ENCODE results near the gene RBP3. TPM values are rescaled to one million over a fixed set of nuclear protein-coding genes. Genes with fewer than 3 reads are reported as not detected.

The RBP3 gene
- total RNA-seq, 1 experiment from 2014 or later: not detected

GRCh38 chr10:47335906-47336305 is 12.3 kb upstream of the RBP3 start:
- no peak overlapping the region for H3K4me3 Mint-ChIP-seq
- no peaks in the 10 kb centered on the region for H3K36me3 Mint-ChIP-seq (ENCODE audit: insufficient read depth in 1 of 3, low read depth in 3 of 3)
- no peak for TF ChIP-seq CTCF (conservative IDR thresholded peaks at IDR 0.05)
- no peak overlapping the region for H3K14ac ChIP-seq (ENCODE audit: insufficient read depth, low read length)
- H3K79me2 ChIP-seq (ENCODE audit: insufficient read depth, low read length): no peaks in the 10 kb centered on the region
- H3K4me1 Mint-ChIP-seq: peaks cover 3 to 5% of the 10 kb centered on the region in 2 experiments; a peak in 3 of 4 replicates
- H3K23me2 ChIP-seq (ENCODE audit: insufficient read length, low read depth, low read length, poor library complexity, severe bottlenecking): no peaks in the 10 kb centered on the region
- H3K27me3 Mint-ChIP-seq (ENCODE audit: low read depth): no peaks in the 10 kb centered on the region
- no peak overlapping the region for H2BK15ac ChIP-seq (ENCODE audit: low read depth, low read length)
- no peak overlapping the region for H3K27ac Mint-ChIP-seq
- H4K20me1 ChIP-seq (ENCODE audit: control insufficient read depth, insufficient read depth, insufficient read length): no peaks in the 10 kb centered on the region
- H2AK5ac ChIP-seq (ENCODE audit: insufficient read length, low read length): no peak overlapping the region
- H2BK12ac ChIP-seq (ENCODE audit: insufficient read length, low read depth, low read length): no peak overlapping the region
- H4K8ac ChIP-seq (replicated peaks; ENCODE audit: insufficient read length, low read depth, low read length): no peak overlapping the region
- H3K9ac ChIP-seq (ENCODE audit: extremely low read depth, insufficient read length, low read length): no peak overlapping the region
- no peaks in the 10 kb centered on the region for H3K9me3 Mint-ChIP-seq
- no peaks in the 10 kb centered on the region for H3K9me3 ChIP-seq (ENCODE audit: control insufficient read depth, low read depth, low read length)
- H3K18ac ChIP-seq (ENCODE audit: insufficient read length, low read depth, low read length): no peak overlapping the region
- no peak overlapping the region for H2BK5ac ChIP-seq (ENCODE audit: insufficient read length, low read length)
- H3K23ac ChIP-seq (ENCODE audit: insufficient read length, low read depth, low read length): no peak overlapping the region
- no peak overlapping the region for H4K91ac ChIP-seq (ENCODE audit: insufficient read length, low read depth, low read length)
- H3K56ac ChIP-seq (ENCODE audit: insufficient read length, low read depth, low read length): no peak overlapping the region
- H2AFZ ChIP-seq (ENCODE audit: low read length): no peak overlapping the region
- no peaks in the 10 kb centered on the region for H3K79me1 ChIP-seq (ENCODE audit: insufficient read depth, low read depth, low read length, poor library complexity, severe bottlenecking)
- H3K27ac ChIP-seq (ENCODE audit: insufficient read length, low read depth, low read length): no peak overlapping the region
- H3K4me2 ChIP-seq (ENCODE audit: insufficient read depth, insufficient read length, low read length): no peak overlapping the region
- no peak overlapping the region for H3K4ac ChIP-seq (ENCODE audit: low read depth, low read length)
- no peak for DNase-seq
- no peak overlapping the region for H2BK20ac ChIP-seq (ENCODE audit: low read depth, low read length, poor library complexity, severe bottlenecking)
- no peak overlapping the region for H4K5ac ChIP-seq (ENCODE audit: insufficient read length, low read depth, low read length)
- no peaks in the 10 kb centered on the region for H3K27me3 ChIP-seq (ENCODE audit: insufficient read depth, low read length)
- no peak overlapping the region for H3T11ph ChIP-seq (ENCODE audit: low read length)
- H2BK120ac ChIP-seq (ENCODE audit: low read depth, low read length, poor library complexity, severe bottlenecking): no peak overlapping the region
- no peaks in the 10 kb centered on the region for H3K4me1 ChIP-seq (ENCODE audit: insufficient read depth, low read length)
- no CpG with 5 or more reads among the region's 5 CpGs for WGBS (ENCODE audit: extremely low coverage, insufficient read length, low lambda C conversion rate)
